GM12873 (cell line): ENCODE results near the gene HOXC5.

ENCODE experiments used
- TF ChIP-seq, protein P1 (sequence below): IDR thresholded peaks from 2 replicates; pipeline ENCODE4 v1.5.1; 2012; ENCODE audit warnings: low read depth, mild to moderate bottlenecking, moderate library complexity, low read length, control low read depth; ENCODE audit not compliant: insufficient read depth; ENCODE audit errors: missing control alignments

HOXC5 gene

DNA sequence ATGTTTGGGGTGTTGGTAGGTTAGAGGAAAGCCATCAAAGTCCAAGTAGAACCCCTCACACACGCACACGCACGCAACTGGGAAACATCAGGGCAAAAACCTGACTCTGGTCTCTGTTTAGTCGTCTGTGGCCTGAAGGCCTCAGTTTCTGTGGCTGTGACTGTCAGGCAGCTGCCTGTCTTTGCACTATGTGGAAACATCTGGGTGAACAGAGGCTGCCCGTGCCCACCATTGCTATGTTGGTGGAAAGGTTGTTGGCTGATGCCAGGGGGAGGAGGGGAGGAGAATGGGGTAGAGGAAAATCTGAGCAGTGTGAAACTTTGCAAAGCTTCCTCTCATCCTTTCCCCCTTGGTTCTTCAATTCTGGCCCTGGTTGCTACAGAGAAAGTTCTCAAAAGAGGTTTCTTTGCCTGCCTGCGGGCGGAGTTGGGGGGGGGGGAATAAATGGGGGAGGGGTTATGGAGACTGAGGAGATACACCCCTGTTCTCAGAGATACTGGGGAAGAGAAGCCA, 40.4 kb upstream of the HOXC5 start:
- TF ChIP-seq, protein P1, sequence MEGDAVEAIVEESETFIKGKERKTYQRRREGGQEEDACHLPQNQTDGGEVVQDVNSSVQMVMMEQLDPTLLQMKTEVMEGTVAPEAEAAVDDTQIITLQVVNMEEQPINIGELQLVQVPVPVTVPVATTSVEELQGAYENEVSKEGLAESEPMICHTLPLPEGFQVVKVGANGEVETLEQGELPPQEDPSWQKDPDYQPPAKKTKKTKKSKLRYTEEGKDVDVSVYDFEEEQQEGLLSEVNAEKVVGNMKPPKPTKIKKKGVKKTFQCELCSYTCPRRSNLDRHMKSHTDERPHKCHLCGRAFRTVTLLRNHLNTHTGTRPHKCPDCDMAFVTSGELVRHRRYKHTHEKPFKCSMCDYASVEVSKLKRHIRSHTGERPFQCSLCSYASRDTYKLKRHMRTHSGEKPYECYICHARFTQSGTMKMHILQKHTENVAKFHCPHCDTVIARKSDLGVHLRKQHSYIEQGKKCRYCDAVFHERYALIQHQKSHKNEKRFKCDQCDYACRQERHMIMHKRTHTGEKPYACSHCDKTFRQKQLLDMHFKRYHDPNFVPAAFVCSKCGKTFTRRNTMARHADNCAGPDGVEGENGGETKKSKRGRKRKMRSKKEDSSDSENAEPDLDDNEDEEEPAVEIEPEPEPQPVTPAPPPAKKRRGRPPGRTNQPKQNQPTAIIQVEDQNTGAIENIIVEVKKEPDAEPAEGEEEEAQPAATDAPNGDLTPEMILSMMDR = no peak

DNA sequence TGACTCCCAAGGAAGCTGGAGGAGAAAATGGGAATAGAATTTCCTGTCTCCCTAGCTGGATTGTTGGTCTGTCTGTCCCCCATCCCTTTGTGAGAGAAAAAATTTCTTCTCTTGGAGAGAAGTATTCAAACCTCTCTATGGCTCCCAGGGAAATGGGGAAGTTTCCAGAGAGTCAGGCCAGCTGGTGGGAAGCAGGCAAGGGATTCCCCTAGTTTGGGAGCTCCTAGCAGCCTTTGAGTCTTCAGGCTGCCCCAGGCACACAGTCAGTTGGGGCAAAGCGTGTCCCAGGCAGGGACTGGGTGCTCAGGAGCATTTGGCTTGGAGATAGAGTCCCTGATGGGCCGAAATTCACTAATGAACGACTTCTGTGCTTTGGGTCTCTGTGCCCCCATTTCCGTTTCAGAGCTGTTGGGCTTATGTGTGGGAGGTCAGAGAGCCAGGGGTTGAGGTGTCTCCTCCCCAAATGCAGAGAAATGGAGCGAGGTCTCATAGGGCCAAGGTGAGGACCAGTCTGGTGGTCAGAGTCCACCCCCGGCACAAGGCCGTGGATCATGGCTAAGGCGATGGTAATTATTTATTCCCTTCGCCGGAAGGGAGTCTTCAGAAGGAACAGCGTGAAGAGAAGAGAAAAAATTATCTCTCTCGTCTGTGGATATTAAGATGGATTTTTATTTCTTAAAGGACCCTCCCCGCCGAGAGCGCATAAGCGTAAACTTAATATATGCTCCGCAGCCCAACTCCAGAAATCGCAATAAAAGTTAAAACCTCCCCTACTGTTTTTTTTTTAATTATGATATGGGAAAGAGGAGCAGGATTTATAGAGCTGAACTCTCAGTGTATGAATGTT, 39.5 kb upstream of the HOXC5 start:
- TF ChIP-seq, protein P1 = no peak

- TF ChIP-seq, protein P1 = no peak
These were observed 38.9 kb upstream of the HOXC5 start for GRCh38 chr12:53994009-53994263.

DNA sequence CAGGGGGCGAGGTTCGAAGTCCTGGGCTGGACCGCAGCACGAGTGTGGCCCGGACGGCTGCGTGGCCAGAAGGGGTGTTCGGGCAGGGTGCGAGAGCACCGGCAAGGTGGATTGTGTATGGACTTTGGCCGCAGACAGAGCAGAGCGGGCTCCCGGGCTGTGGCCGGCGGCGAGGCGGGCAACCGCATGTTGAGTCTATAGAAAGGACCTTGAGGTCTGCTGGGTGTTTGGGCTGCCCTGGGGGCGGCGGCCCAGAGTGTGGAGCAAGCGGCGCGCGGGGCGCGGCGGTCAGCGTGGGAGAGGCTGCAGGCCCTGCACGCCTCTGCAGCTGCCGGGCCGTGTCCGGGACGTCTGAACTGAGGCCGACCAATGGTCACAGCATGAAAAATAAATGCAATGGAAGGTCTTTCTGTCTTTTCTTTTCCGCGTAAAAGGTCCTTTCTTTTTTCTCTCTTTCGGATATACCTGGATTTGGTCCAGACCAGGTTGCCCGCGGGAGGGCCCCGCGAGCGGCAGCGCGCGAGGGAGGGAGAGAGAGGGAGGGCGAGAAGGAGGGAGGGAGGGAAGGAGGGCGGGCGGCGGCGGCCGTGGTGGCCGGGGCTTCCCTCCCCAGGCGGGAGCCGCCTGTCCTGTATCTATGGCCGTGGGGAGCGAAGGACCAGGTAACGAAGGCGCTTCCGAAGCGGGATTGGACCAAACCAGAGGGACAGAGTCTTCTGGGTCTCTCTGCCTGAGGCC, 38.4 kb upstream of the HOXC5 start:
- TF ChIP-seq, protein P1 = no peak

DNA sequence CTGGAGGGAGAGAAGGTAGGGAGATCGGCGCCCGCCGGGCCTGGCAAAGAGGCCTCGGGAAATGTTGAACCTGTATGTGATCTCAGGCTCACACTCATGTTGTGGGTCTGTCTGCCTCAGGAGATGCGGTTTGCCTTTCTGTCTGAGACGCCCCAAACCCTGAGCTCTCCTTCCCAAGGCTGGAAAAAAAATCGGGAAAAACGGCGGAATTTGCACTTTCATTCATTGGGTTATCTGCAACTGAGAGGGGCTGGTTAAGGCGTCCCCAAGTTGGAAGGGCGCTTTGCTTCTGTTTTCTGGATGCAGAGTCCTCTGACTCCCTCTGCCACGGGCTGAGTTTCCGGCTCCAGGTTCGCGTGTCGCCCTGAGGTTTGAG, 37.9 kb upstream of the HOXC5 start:
- TF ChIP-seq, protein P1 = no peak

DNA sequence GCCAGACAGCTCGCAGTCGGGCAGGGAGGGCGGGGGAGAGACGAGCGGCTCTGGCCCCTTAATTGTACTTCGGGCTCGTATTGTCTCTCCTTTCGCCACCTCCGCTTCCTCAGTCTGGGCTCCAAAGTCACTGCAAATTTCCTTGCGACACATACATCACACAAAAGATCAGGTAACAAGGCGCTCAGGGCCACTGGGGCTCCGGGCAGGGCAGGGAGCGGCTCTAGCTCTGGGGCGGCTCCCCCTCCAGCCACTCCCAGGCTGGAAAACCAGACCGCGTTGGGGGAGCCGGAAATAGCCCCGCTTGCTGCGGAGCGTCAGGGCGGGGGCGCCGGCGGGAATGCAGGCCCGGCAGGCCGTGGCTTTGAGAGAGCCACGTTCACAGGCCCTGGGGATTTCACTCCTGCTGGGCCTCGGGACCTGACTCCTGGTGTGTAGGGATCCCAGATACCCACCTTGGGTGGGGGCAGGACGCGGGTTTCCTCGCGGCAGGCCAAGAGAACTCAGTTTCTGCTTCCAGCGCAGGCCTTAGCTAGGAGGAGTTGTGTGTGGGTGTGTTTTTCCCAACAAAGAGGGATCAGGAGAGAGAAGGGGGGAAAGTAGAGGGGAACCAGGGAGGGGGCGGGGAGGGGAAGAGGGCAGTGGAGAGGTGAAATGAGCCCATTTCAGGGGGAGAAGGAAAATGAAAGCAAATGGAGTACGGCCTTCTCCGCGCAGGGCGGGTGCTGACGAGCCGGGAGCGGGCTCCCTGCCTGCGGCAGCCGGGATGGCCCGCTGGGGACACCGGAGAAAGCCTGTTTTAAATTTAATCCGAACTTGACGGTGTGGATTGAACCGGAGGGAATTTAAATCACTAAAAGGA, 37.2 kb upstream of the HOXC5 start:
- TF ChIP-seq, protein P1 = no peak
